ENCODE measurements around the gene FRY. TPM values are rescaled to one million over a fixed set of nuclear protein-coding genes. Genes with fewer than 3 reads are reported as not detected.
A peak's percentile ranks its signal among the peaks of the same experiment; 100 is the strongest.

The FRY gene
- total and polyA plus RNA-seq, 9 of the 15 experiments (the other 6 are each of a cell fraction or from before 2014, with no cell fraction given): 0.03 to 0.31 (median 0.11) TPM; not detected in 3

DNA sequence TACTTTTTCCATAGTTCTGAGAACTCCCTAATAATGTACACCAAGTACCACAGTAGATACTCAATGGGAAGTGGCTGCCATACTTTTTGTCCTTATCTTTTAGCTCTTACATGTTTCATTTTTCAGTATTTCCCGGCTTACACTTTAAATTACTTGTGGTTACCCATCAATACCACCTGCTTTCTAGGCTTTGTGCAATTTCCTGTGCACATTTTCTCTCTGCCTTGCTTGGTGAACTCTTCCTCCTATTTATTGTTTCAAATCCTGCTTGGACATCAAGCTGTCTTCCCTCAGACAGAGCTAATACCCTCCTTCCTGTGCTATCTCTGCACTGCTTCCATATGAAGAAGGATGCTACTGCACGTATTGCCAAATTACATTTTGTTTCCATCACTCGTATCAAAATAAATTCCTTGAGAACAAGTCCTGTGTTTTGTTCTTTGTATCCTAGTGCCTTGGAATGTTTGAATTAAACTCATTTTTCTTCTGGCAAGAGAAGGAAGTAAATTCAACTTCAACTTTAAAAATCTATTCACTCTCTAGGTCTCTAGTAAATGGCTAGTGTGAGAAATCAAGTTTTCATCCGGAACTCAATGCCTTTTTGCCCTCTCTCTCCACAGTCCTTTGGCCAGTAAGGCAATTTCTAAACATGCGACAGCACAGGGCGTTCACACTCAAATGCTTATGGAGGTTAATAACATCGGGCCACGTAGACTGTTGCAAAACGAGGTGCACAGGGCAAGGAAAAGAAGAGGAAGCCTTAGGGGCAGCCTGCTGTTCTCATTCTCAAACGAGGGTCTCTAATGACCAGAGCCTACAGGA, 277.9 kb downstream of the FRY start:
- ChIA-PET POLR2A (no interaction called here), CTCF (ENCODE audit: low intra/inter-chr PET ratio) (interaction anchor here (0.9 to 1.4 kb wide), 5 partner anchors 63 to 400 kb away, joined by 3 to 9 read pairs (median 4); no protein-coding TSS in a partner anchor)
- in situ Hi-C loops (cut with MboI): loop anchor here (25.0 kb wide), 1 partner anchor 397 kb away; no protein-coding TSS in a partner anchor
- H3K36me3 ChIP-seq (ENCODE audit: control insufficient read depth, insufficient read depth, low read length): no peaks in the 10 kb centered on the region
- H3K27me3 ChIP-seq (ENCODE audit: control insufficient read depth in 2 of 2, insufficient read depth in 2 of 2, low read length in 2 of 2): no peaks in the 10 kb centered on the region
- peaks cover 0 to 5% of the 10 kb centered on the region in 2 experiments; a peak in 1 of 5 replicates for H3K4me1 ChIP-seq (replicated peaks in 1 of 2; ENCODE audit: control insufficient read depth in 2 of 2, insufficient read depth in 2 of 2, low read length in 2 of 2)
- H3K9me1 ChIP-seq (ENCODE audit: control insufficient read depth, insufficient read depth, low read length): no peaks in the 10 kb centered on the region
- peak; percentile 28; the same call in 2 of the 3 replicates for ATAC-seq
- no peak overlapping the region for H3K27ac ChIP-seq (ENCODE audit: extremely low read depth, low read depth, low read length)
- H2AFZ ChIP-seq (ENCODE audit: low read depth, low read length): no peak overlapping the region
- H3K9ac ChIP-seq (ENCODE audit: insufficient read depth in 1 of 2, low read depth in 2 of 2, low read length in 2 of 2): no peak overlapping the region
- TF ChIP-seq MAX (CRISPR knock-in tag; IDR thresholded peaks at IDR 0.05): no peak
- TF ChIP-seq, protein P1, sequence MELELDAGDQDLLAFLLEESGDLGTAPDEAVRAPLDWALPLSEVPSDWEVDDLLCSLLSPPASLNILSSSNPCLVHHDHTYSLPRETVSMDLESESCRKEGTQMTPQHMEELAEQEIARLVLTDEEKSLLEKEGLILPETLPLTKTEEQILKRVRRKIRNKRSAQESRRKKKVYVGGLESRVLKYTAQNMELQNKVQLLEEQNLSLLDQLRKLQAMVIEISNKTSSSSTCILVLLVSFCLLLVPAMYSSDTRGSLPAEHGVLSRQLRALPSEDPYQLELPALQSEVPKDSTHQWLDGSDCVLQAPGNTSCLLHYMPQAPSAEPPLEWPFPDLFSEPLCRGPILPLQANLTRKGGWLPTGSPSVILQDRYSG (tag; conservative IDR thresholded peaks at IDR 0.05; ENCODE audit: low read depth): no peak
- TF ChIP-seq, protein P2, sequence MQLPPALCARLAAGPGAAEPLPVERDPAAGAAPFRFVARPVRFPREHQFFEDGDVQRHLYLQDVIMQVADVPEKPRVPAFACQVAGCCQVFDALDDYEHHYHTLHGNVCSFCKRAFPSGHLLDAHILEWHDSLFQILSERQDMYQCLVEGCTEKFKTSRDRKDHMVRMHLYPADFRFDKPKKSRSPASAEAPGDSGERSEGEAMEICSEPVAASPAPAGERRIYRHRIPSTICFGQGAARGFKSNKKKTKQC (CRISPR knock-in tag; IDR thresholded peaks at IDR 0.05): no peak
- no peak for TF ChIP-seq SREBF1 (IDR thresholded peaks at IDR 0.05; ENCODE audit: borderline replicate concordance, low read depth, low read length)
- TF ChIP-seq ZFP36 (IDR thresholded peaks at IDR 0.05; ENCODE audit: low read depth, low read length, partially characterized antibody): no peak
- TF ChIP-seq ZSCAN29 (IDR thresholded peaks at IDR 0.05): no peak
- TF ChIP-seq, protein P3, sequence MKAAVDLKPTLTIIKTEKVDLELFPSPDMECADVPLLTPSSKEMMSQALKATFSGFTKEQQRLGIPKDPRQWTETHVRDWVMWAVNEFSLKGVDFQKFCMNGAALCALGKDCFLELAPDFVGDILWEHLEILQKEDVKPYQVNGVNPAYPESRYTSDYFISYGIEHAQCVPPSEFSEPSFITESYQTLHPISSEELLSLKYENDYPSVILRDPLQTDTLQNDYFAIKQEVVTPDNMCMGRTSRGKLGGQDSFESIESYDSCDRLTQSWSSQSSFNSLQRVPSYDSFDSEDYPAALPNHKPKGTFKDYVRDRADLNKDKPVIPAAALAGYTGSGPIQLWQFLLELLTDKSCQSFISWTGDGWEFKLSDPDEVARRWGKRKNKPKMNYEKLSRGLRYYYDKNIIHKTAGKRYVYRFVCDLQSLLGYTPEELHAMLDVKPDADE (conservative IDR thresholded peaks at IDR 0.05; ENCODE audit: control insufficient read depth, low read depth, low read length): no peak
- DNase-seq (ENCODE audit: extremely low read depth in 1 of 4, low spot score in 3 of 4): no peak
- no peaks in the 10 kb centered on the region for H4K20me1 ChIP-seq (replicated peaks; ENCODE audit: control insufficient read depth, insufficient read depth, low read length)
- intact Hi-C loops (cut with micrococcal nuclease): loop anchor here (1.0 to 5.0 kb wide), 3 partner anchors 63 to 399 kb away; no protein-coding TSS in a partner anchor
- 9% methylated on average over 10 of the region's 10 CpGs for WGBS (ENCODE audit: insufficient coverage, low coverage, missing lambda C conversion rate)
- no peak overlapping the region for H3K4me3 ChIP-seq
- BruUV-seq (replicated peaks): no TSS peak
- no peak for FAIRE-seq
- no peak overlapping the region for H3K4me2 ChIP-seq (ENCODE audit: insufficient read depth, low read length)
- no peaks in the 10 kb centered on the region for H3K9me3 ChIP-seq (replicated peaks; ENCODE audit: control insufficient read depth, insufficient read depth, low read depth, low read length)
- H3K79me2 ChIP-seq (ENCODE audit: control insufficient read depth, insufficient read depth, low read length): no peaks in the 10 kb centered on the region

Measured in K562 (cell line).